IMR-90 (cell line): ENCODE data around the gene LRCH4. TPM values are rescaled to one million over a fixed set of nuclear protein-coding genes. Genes with fewer than 3 reads are reported as not detected.

Experiments used
- ATAC-seq: fragments of 200-7000 bp; cut with Tn5 transposase; 2 replicates; pipeline ENCODE4 v1.9.1; 2020; ENCODE audit warnings: low read depth, mild to moderate bottlenecking, moderate library complexity
- BruUV-seq: library from RNA; stranded (reverse); fragments of 400-500 nt; replicated peaks from 2 replicates; lab custom pipeline; 2021; lab: Mats Ljungman, UMichigan
- CTCF ChIA-PET: fragments of 300-600 bp; formaldehyde crosslinking; extraction: SDS; loops from one replicate; lab custom pipeline; 2021; ENCODE audit warnings: antibody characterized with exemption; lab: Yijun Ruan, JAX
- POLR2A ChIA-PET: fragments of 300-600 bp; sonication (Branson Sonifier 250); formaldehyde crosslinking; loops from one replicate; lab custom pipeline; 2022; ENCODE audit warnings: antibody characterized with exemption; ENCODE audit not compliant: unreplicated experiment; lab: Charles Lee
- DNase-seq: peaks from one replicate; pipeline ENCODE4 v3.0.0; 2013
- H2AFZ ChIP-seq: replicated peaks from 2 replicates; pipeline ENCODE3; 2013; ENCODE audit warnings: low read length, mild to moderate bottlenecking; ENCODE audit not compliant: poor library complexity
- H2AK5ac ChIP-seq: 2 replicates; pipeline ENCODE4 v1.6.1; 2013; ENCODE audit warnings: low read depth, low read length, inconsistent platforms
- H2AK9ac ChIP-seq: replicated peaks from 2 replicates; pipeline ENCODE3; 2013; ENCODE audit warnings: mild to moderate bottlenecking, low read depth, low read length, moderate library complexity; ENCODE audit not compliant: poor library complexity
- H2BK120ac ChIP-seq: 2 replicates; pipeline ENCODE4 v1.6.1; 2013; ENCODE audit warnings: low read depth, low read length, inconsistent platforms
- H2BK15ac ChIP-seq: 3 replicates; pipeline ENCODE4 v1.6.1; 2013; ENCODE audit warnings: low read depth, low read length, inconsistent platforms
- H2BK20ac ChIP-seq: 2 replicates; pipeline ENCODE4 v1.6.1; 2013; ENCODE audit warnings: low read depth, mild to moderate bottlenecking, inconsistent platforms, low read length, moderate library complexity
- H2BK5ac ChIP-seq: 2 replicates; pipeline ENCODE4 v1.6.1; 2013; ENCODE audit warnings: mild to moderate bottlenecking, low read depth, low read length, inconsistent platforms; ENCODE audit not compliant: poor library complexity, severe bottlenecking
- H3K14ac ChIP-seq: replicated peaks from 2 replicates; pipeline ENCODE4 v1.6.1; 2013; ENCODE audit warnings: low read depth, low read length, inconsistent platforms
- H3K18ac ChIP-seq: 2 replicates; pipeline ENCODE4 v1.6.1; 2013; ENCODE audit warnings: low read depth, low read length, control low read depth
- H3K23ac ChIP-seq: 2 replicates; pipeline ENCODE4 v1.6.1; 2013; ENCODE audit warnings: low read depth, low read length, inconsistent platforms
- H3K27ac ChIP-seq: 2 replicates; pipeline ENCODE4 v1.5.1; 2013; ENCODE audit warnings: mild to moderate bottlenecking, control low read depth, low read length; ENCODE audit not compliant: insufficient read depth
- H3K27me3 ChIP-seq: 2 replicates; pipeline ENCODE4 v1.6.1; 2013; ENCODE audit warnings: low read length; ENCODE audit not compliant: control insufficient read depth, insufficient read depth
- H3K36me3 ChIP-seq: 2 replicates; pipeline ENCODE4 v1.6.1; 2013; ENCODE audit warnings: low read length, mixed read lengths; ENCODE audit not compliant: control insufficient read depth, insufficient read depth
- H3K4ac ChIP-seq: 2 replicates; pipeline ENCODE4 v1.6.1; 2013; ENCODE audit warnings: low read depth, low read length, inconsistent platforms
- H3K4me1 ChIP-seq: 2 replicates; pipeline ENCODE4 v1.6.1; 2013; ENCODE audit warnings: low read length, mixed read lengths; ENCODE audit not compliant: control insufficient read depth, insufficient read depth
- H3K4me2 ChIP-seq: 2 replicates; pipeline ENCODE4 v1.6.1; 2013; ENCODE audit warnings: low read depth, mild to moderate bottlenecking, control low read depth, low read length, moderate library complexity
- H3K4me3 ChIP-seq: 2 replicates; pipeline ENCODE4 v1.5.1; 2013; ENCODE audit warnings: low read depth, mild to moderate bottlenecking, control low read depth, low read length, moderate library complexity; ENCODE audit not compliant: insufficient read depth
- H3K56ac ChIP-seq: 2 replicates; pipeline ENCODE4 v1.6.1; 2013; ENCODE audit warnings: low read length, inconsistent platforms; ENCODE audit not compliant: insufficient read depth; ENCODE audit errors: extremely low read depth
- H3K79me1 ChIP-seq, 2 experiments: 2 replicates each; pipeline ENCODE4 v1.6.1; 2013; ENCODE audit warnings: low read length in 2 of 2, inconsistent platforms in 1 of 2, low read depth in 1 of 2
- H3K9ac ChIP-seq: 2 replicates; pipeline ENCODE4 v1.6.1; 2013; ENCODE audit warnings: low read depth, low read length, control low read depth
- H3K9me1 ChIP-seq: 2 replicates; pipeline ENCODE4 v1.6.1; 2013; ENCODE audit warnings: low read length, inconsistent platforms; ENCODE audit not compliant: insufficient read depth
- H3K9me3 ChIP-seq: 2 replicates; pipeline ENCODE4 v1.6.1; 2013; ENCODE audit warnings: low read length; ENCODE audit not compliant: control insufficient read depth, insufficient read depth
- H4K20me1 ChIP-seq: 2 replicates; pipeline ENCODE4 v1.6.1; 2013; ENCODE audit warnings: low read length, inconsistent platforms; ENCODE audit not compliant: insufficient read depth
- H4K5ac ChIP-seq: 2 replicates; pipeline ENCODE4 v1.6.1; 2013; ENCODE audit warnings: mild to moderate bottlenecking, low read depth, low read length, control low read depth
- H4K8ac ChIP-seq, 2 experiments: 2 replicates each; pipeline ENCODE4 v1.6.1; 2013; ENCODE audit warnings: low read depth in 2 of 2, low read length in 2 of 2, control low read depth in 1 of 2, inconsistent platforms in 1 of 2
- H4K91ac ChIP-seq: 2 replicates; pipeline ENCODE4 v1.6.1; 2013; ENCODE audit warnings: low read depth, low read length, inconsistent platforms; ENCODE audit not compliant: insufficient read depth
- BHLHE40 ChIP-seq: fragments of 150-350 bp; IDR thresholded peaks from 2 replicates; pipeline ENCODE4 v1.6.1; 2016; ENCODE audit warnings: mild to moderate bottlenecking, low read depth, low read length
- CEBPB ChIP-seq: IDR thresholded peaks from 2 replicates; pipeline ENCODE4 v1.6.1; 2012; ENCODE audit warnings: low read depth, low read length, improper control_type of control experiment
- CHD1 ChIP-seq: IDR thresholded peaks from 2 replicates; pipeline ENCODE4 v1.6.1; 2012; ENCODE audit warnings: low read depth, low read length, improper control_type of control experiment
- CTCF ChIP-seq: conservative IDR thresholded peaks from 2 replicates; pipeline ENCODE4 v1.5.1; 2012; ENCODE audit warnings: mild to moderate bottlenecking, low read depth, low read length, improper control_type of control experiment
- ELK1 ChIP-seq: fragments of 150-350 bp; IDR thresholded peaks from 2 replicates; pipeline ENCODE4 v1.6.1; 2016; ENCODE audit warnings: low read depth, mild to moderate bottlenecking, low read length, moderate library complexity, borderline replicate concordance
- FOS ChIP-seq: fragments of 150-350 bp; IDR thresholded peaks from 2 replicates; pipeline ENCODE4 v1.6.1; 2016; ENCODE audit warnings: low read depth, low read length
- MAFK ChIP-seq: IDR thresholded peaks from 2 replicates; pipeline ENCODE4 v1.6.1; 2012; ENCODE audit warnings: low read depth, low read length, improper control_type of control experiment
- MAZ ChIP-seq: IDR thresholded peaks from 2 replicates; pipeline ENCODE4 v1.6.1; 2012; ENCODE audit warnings: low read depth, mild to moderate bottlenecking, low read length, improper control_type of control experiment, moderate library complexity, borderline replicate concordance
- MXI1 ChIP-seq: IDR thresholded peaks from 2 replicates; pipeline ENCODE4 v1.6.1; 2012; ENCODE audit warnings: low read depth, mild to moderate bottlenecking, low read length, moderate library complexity, borderline replicate concordance
- NFE2L2 ChIP-seq: fragments of 150-350 bp; IDR thresholded peaks from 2 replicates; pipeline ENCODE4 v1.6.1; 2016; ENCODE audit warnings: low read depth, mild to moderate bottlenecking, low read length
- POLR2A ChIP-seq: IDR thresholded peaks from 2 replicates; pipeline ENCODE4 v1.6.1; 2012; ENCODE audit warnings: mild to moderate bottlenecking, low read depth, low read length
- RAD21 ChIP-seq: IDR thresholded peaks from 2 replicates; pipeline ENCODE4 v1.6.1; 2012; ENCODE audit warnings: low read length, improper control_type of control experiment
- RCOR1 ChIP-seq: IDR thresholded peaks from 2 replicates; pipeline ENCODE4 v1.6.1; 2012; ENCODE audit warnings: mild to moderate bottlenecking, low read length, improper control_type of control experiment; ENCODE audit not compliant: insufficient replicate concordance
- RFX5 ChIP-seq: IDR thresholded peaks from 2 replicates; pipeline ENCODE4 v1.8.0; 2012; ENCODE audit warnings: low read depth, mild to moderate bottlenecking, low read length, moderate library complexity
- SMC3 ChIP-seq: fragments of 150-350 bp; IDR thresholded peaks from 2 replicates; pipeline ENCODE4 v1.6.1; 2016; ENCODE audit warnings: low read depth, mild to moderate bottlenecking, antibody characterized with exemption, low read length, moderate library complexity
- USF2 ChIP-seq: fragments of 150-350 bp; IDR thresholded peaks from 2 replicates; pipeline ENCODE4 v1.6.1; 2017; ENCODE audit warnings: mild to moderate bottlenecking, antibody characterized with exemption, low read length, low read depth
- WGBS, 2 experiments: methylation state at CpG; one replicate each; pipeline versions ENCODE4 v1.1.5 to v1.1.7; 2013; ENCODE audit warnings: missing lambda C conversion rate in 2 of 2; ENCODE audit not compliant: insufficient read length in 1 of 2; ENCODE audit errors: extremely low coverage in 2 of 2; 5-methylcytosine and 5-hydroxymethylcytosine counted together
- dilution Hi-C: fragments of 300-500 bp; cut with HindIII; formaldehyde crosslinking; loops from one replicate; pipeline ENCODE4 v1.14.3; 2018; ENCODE audit warnings: low sequenced_read_pairs; ENCODE audit not compliant: unreplicated experiment
- in situ Hi-C: fragments of 300-500 bp; cut with MboI; formaldehyde crosslinking; loops from 3 replicates; pipeline ENCODE4 v1.14.3; 2019; ENCODE audit warnings: low sequenced_read_pairs, inconsistent platforms, mixed read lengths
- intact Hi-C: fragments of 100-400 bp; cut with micrococcal nuclease; formaldehyde crosslinking; loops from 2 replicates; pipeline ENCODE4 v1.10.0; 2022
- polyA plus RNA-seq, 3 experiments: library from polyadenylated mRNA; depleted of rRNA; stranded (reverse); fragments of >200 nt; gene quantifications; 2 replicates each; pipeline ENCODE4 v1.2.3, GENCODE V29; 2012; ENCODE audit warnings: low replicate concordance in 1 of 3
- total RNA-seq: library from RNA; depleted of rRNA; stranded (reverse); fragments of >200 nt; gene quantifications from 2 replicates; pipeline ENCODE4 v1.2.3, GENCODE V29; 2012

Gene LRCH4
- total and polyA plus RNA-seq, 2 of the 4 experiments (the other 2 are of a cell fraction) = 5.0 to 41.3 TPM

DNA sequence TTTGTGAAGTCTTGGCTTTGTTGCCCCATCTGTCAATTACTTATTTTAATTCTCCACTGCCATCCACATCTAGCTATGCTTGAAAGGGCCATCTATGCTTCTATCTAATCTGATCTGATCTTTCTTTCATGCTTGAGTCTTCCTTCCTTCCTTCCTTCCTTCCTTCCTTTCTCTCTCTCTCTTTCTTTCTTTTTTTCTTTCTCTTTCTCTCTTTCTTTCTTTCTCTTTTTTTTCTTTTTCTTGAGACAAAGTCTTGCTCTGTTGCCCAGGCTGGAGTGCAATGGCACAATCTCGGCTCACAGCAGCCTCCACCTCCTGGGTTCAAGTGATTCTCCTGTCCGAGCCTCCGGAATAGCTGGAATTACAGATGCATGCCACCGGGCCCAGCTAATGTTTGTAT, 44.1 kb upstream of the LRCH4 start:
- no peak overlapping the region for H4K5ac ChIP-seq
- H2BK20ac ChIP-seq = no peak overlapping the region
- H3K79me1 ChIP-seq = no peaks in the 10 kb centered on the region
- no peak overlapping the region for H2AK9ac ChIP-seq
- DNase-seq (no peak), ATAC-seq (no peak)
- H4K91ac ChIP-seq = no peak overlapping the region
- no peak for TF ChIP-seq NFE2L2
- no peak for TF ChIP-seq CHD1
- TF ChIP-seq RAD21 = no peak
- no peak for TF ChIP-seq RCOR1
- TF ChIP-seq POLR2A = no peak
- TF ChIP-seq MAFK = no peak
- TF ChIP-seq FOS = no peak
- TF ChIP-seq CEBPB = no peak
- no peak for TF ChIP-seq MAZ
- TF ChIP-seq CTCF = no peak
- no peak for TF ChIP-seq USF2
- no peak for TF ChIP-seq BHLHE40
- TF ChIP-seq MXI1 = no peak
- TF ChIP-seq RFX5 = no peak
- TF ChIP-seq SMC3 = no peak
- TF ChIP-seq ELK1 = no peak
- H2BK15ac ChIP-seq = no peak overlapping the region
- H3K14ac ChIP-seq = no peak overlapping the region
- dilution Hi-C loops (no loop called here), in situ Hi-C loops (no loop called here), intact Hi-C loops (no loop called here)
- H3K23ac ChIP-seq = no peak overlapping the region
- H2AFZ ChIP-seq = no peak overlapping the region
- ChIA-PET CTCF (interaction anchor here (0.6 kb wide), 1 partner anchor 172 kb away, joined by 4 read pairs; no protein-coding TSS in a partner anchor), POLR2A (no interaction called here)
- no peak overlapping the region for H4K8ac ChIP-seq
- no peak overlapping the region for H3K56ac ChIP-seq
- H2BK120ac ChIP-seq = no peak overlapping the region
- no peaks in the 10 kb centered on the region for H3K9me3 ChIP-seq
- H2BK5ac ChIP-seq = no peak overlapping the region
- no peak overlapping the region for H3K4me3 ChIP-seq
- H3K4me2 ChIP-seq = no peak overlapping the region
- H4K20me1 ChIP-seq = no peaks in the 10 kb centered on the region
- no peak overlapping the region for H3K9ac ChIP-seq
- H2AK5ac ChIP-seq = no peak overlapping the region
- WGBS, 2 experiments = 96% methylated on average over 3 of the region's 4 CpGs; no CpG with 5 or more reads in 1 of the 2 experiments
- no peak overlapping the region for H3K4ac ChIP-seq
- no peak overlapping the region for H3K27ac ChIP-seq
- no peaks in the 10 kb centered on the region; the same call in 1 of the 2 replicates for H3K4me1 ChIP-seq
- peaks cover 21% of the 10 kb centered on the region for H3K27me3 ChIP-seq
- H3K9me1 ChIP-seq = peaks cover 7% of the 10 kb centered on the region; the same call in 1 of the 2 replicates
- no peaks in the 10 kb centered on the region for H3K36me3 ChIP-seq
- no peak overlapping the region for H3K18ac ChIP-seq
- BruUV-seq = no TSS peak
